K562 (cell line): Measurements from ENCODE around the gene DBNDD2. TPM values are rescaled to one million over a fixed set of nuclear protein-coding genes. Genes with fewer than 3 reads are reported as not detected.

Source experiments
- COPS2 ChIP-seq: fragments of 450-650 bp; conservative IDR thresholded peaks from 2 replicates; pipeline ENCODE4 v1.6.1; 2016; ENCODE audit warnings: mild to moderate bottlenecking, moderate library complexity
- CREM ChIP-seq: IDR thresholded peaks from 2 replicates; pipeline ENCODE4 v1.6.1; 2014; ENCODE audit warnings: antibody characterized with exemption, low read depth
- GATAD2A ChIP-seq: fragments of 450-650 bp; IDR thresholded peaks from 2 replicates; pipeline ENCODE4 v1.6.1; 2017
- MLX ChIP-seq, 2 experiments: fragments of 450-650 bp in 1 of 2; sonication (generic) in 1 of 2; formaldehyde crosslinking; conservative IDR thresholded peaks; 2 replicates each; pipeline versions ENCODE4 v1.4.0 to v1.8.1; 2020 to 2022; ENCODE audit warnings: mild to moderate bottlenecking in 1 of 2, missing genetic modification reagents in 1 of 2
- RAD21 ChIP-seq, 2 experiments: fragments of 250-450 bp in 1 of 2; fragments of 450-650 bp in 1 of 2; sonication (Bioruptor Pico) in 1 of 2; formaldehyde crosslinking in 1 of 2; IDR thresholded peaks in 1 of 2; conservative IDR thresholded peaks in 1 of 2; 2 replicates each; pipeline versions ENCODE4 v1.4.0 to v1.8.0; 2020 to 2022; ENCODE audit warnings: mild to moderate bottlenecking in 2 of 2, moderate library complexity in 1 of 2
- SIX5 ChIP-seq, 2 experiments: IDR thresholded peaks; 2 replicates each; pipeline ENCODE4 v1.6.1; 2011; ENCODE audit warnings: low read length in 2 of 2, borderline replicate concordance in 1 of 2, low read depth in 1 of 2, mild to moderate bottlenecking in 1 of 2, moderate library complexity in 1 of 2; ENCODE audit not compliant: insufficient read depth in 1 of 2
- SOX6 ChIP-seq: fragments of 450-650 bp; IDR thresholded peaks from 2 replicates; pipeline ENCODE4 v1.6.1; 2014; ENCODE audit warnings: mild to moderate bottlenecking
- TAL1 ChIP-seq: fragments of 450-650 bp; IDR thresholded peaks from 2 replicates; pipeline ENCODE4 v1.6.1; 2016; ENCODE audit warnings: mild to moderate bottlenecking
- ZBTB2 ChIP-seq: fragments of 450-650 bp; IDR thresholded peaks from 2 replicates; pipeline ENCODE4 v1.6.1; 2016; ENCODE audit warnings: antibody characterized with exemption
- ZBTB33 ChIP-seq: sonication (generic); formaldehyde crosslinking; IDR thresholded peaks from 2 replicates; pipeline ENCODE4 v1.8.1; 2023; ENCODE audit warnings: mild to moderate bottlenecking, missing genetic modification reagents
- ZBTB5 ChIP-seq: fragments of 450-650 bp; IDR thresholded peaks from 2 replicates; pipeline ENCODE4 v1.6.1; 2017; ENCODE audit warnings: antibody characterized with exemption
- ZFP36 ChIP-seq: fragments of 150-350 bp; IDR thresholded peaks from 2 replicates; pipeline ENCODE4 v1.6.1; 2018; ENCODE audit warnings: low read length, low read depth; ENCODE audit not compliant: partially characterized antibody
- ZNF347 ChIP-seq: fragments of 450-650 bp; formaldehyde crosslinking; IDR thresholded peaks from 2 replicates; pipeline ENCODE4 v1.4.0; 2020; ENCODE audit warnings: low read depth, mild to moderate bottlenecking, moderate library complexity
- polyA plus RNA-seq, 8 experiments: library from polyadenylated mRNA; depleted of rRNA in 4 of 8; stranded (reverse) in 5 of 8; unstranded in 3 of 8; fragments of >200 nt; fragmentation: Nextera tagmentation in 2 of 8; fragmentation: Illumina TruSeq in 1 of 8; extraction: Ambion mirVana in 2 of 8; extraction: Trizol in 1 of 8; gene quantifications; 2 replicates each; pipeline versions ENCODE4 v1.2.1 to v1.2.3, GENCODE V29; 2011 to 2014; ENCODE audit warnings: inconsistent platforms in 1 of 8, missing spikeins in 1 of 8
- total RNA-seq, 7 experiments: library from RNA; depleted of rRNA in 6 of 7; stranded (reverse); fragments of >200 nt in 6 of 7; fragmentation: Illumina TruSeq in 2 of 7; extraction: Trizol in 2 of 7; gene quantifications; 2 replicates each; pipeline versions ENCODE4 v1.2.1 to v1.2.3, GENCODE V29; 2011 to 2021; ENCODE audit warnings: low replicate concordance in 1 of 7
- TF ChIP-seq, protein P1 (sequence below): fragments of 200-800 bp; sonication (Bioruptor generic); IDR thresholded peaks from 2 replicates; pipeline ENCODE4 v1.6.1; 2017; ENCODE audit warnings: missing genetic modification characterization, missing compliant biosample characterization
- TF ChIP-seq, protein P2 (sequence below), 2 experiments: fragments of 150-350 bp in 1 of 2; IDR thresholded peaks; 2 replicates each; pipeline ENCODE4 v1.6.1; 2012 to 2016; ENCODE audit warnings: low read depth in 2 of 2, low read length in 2 of 2, mild to moderate bottlenecking in 1 of 2, moderate library complexity in 1 of 2

Gene DBNDD2
- total and polyA plus RNA-seq, 9 of the 15 experiments (the other 6 are each of a cell fraction or from before 2014, with no cell fraction given) = 12.8 to 64.0 (median 35.8) TPM

- TF ChIP-seq GATAD2A = no peak
- peak; percentile 87 to 92 for TF ChIP-seq RAD21 (CRISPR knock-in tag; conservative IDR thresholded peaks at IDR 0.05 in 1 of 2, IDR thresholded peaks at IDR 0.05 in 1 of 2)
- no peak for TF ChIP-seq SIX5 (IDR thresholded peaks at IDR 0.05; ENCODE audit: borderline replicate concordance in 1 of 2, insufficient read depth in 1 of 2, low read depth in 1 of 2, low read length in 2 of 2)
- TF ChIP-seq ZBTB2 = no peak
- TF ChIP-seq CREM = peak; percentile 39; the same call in 1 of the 2 replicates
- TF ChIP-seq TAL1 = no peak
- TF ChIP-seq, protein P1, sequence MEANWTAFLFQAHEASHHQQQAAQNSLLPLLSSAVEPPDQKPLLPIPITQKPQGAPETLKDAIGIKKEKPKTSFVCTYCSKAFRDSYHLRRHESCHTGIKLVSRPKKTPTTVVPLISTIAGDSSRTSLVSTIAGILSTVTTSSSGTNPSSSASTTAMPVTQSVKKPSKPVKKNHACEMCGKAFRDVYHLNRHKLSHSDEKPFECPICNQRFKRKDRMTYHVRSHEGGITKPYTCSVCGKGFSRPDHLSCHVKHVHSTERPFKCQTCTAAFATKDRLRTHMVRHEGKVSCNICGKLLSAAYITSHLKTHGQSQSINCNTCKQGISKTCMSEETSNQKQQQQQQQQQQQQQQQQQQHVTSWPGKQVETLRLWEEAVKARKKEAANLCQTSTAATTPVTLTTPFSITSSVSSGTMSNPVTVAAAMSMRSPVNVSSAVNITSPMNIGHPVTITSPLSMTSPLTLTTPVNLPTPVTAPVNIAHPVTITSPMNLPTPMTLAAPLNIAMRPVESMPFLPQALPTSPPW = peak; percentile 65
- TF ChIP-seq ZNF347 (CRISPR knock-in tag) = no peak
- TF ChIP-seq ZBTB33 (CRISPR knock-in tag) = peak; percentile 73
- TF ChIP-seq COPS2 = no peak
- TF ChIP-seq SOX6 = peak; percentile 50; the same call in 1 of the 2 replicates
- TF ChIP-seq, protein P2, sequence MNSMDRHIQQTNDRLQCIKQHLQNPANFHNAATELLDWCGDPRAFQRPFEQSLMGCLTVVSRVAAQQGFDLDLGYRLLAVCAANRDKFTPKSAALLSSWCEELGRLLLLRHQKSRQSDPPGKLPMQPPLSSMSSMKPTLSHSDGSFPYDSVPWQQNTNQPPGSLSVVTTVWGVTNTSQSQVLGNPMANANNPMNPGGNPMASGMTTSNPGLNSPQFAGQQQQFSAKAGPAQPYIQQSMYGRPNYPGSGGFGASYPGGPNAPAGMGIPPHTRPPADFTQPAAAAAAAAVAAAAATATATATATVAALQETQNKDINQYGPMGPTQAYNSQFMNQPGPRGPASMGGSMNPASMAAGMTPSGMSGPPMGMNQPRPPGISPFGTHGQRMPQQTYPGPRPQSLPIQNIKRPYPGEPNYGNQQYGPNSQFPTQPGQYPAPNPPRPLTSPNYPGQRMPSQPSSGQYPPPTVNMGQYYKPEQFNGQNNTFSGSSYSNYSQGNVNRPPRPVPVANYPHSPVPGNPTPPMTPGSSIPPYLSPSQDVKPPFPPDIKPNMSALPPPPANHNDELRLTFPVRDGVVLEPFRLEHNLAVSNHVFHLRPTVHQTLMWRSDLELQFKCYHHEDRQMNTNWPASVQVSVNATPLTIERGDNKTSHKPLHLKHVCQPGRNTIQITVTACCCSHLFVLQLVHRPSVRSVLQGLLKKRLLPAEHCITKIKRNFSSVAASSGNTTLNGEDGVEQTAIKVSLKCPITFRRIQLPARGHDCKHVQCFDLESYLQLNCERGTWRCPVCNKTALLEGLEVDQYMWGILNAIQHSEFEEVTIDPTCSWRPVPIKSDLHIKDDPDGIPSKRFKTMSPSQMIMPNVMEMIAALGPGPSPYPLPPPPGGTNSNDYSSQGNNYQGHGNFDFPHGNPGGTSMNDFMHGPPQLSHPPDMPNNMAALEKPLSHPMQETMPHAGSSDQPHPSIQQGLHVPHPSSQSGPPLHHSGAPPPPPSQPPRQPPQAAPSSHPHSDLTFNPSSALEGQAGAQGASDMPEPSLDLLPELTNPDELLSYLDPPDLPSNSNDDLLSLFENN (IDR thresholded peaks at IDR 0.05; ENCODE audit: low read depth in 2 of 2, low read length in 2 of 2) = no peak
- TF ChIP-seq ZFP36 = peak; percentile 24
- TF ChIP-seq MLX (CRISPR knock-in tag; conservative IDR thresholded peaks at IDR 0.05) = no peak
- no peak for TF ChIP-seq ZBTB5
Observed at GRCh38 chr20:45373353-45374100, 34.6 kb upstream of the DBNDD2 start (continued).
